ENCODE measurements around the gene PHEX.

PHEX gene

DNA sequence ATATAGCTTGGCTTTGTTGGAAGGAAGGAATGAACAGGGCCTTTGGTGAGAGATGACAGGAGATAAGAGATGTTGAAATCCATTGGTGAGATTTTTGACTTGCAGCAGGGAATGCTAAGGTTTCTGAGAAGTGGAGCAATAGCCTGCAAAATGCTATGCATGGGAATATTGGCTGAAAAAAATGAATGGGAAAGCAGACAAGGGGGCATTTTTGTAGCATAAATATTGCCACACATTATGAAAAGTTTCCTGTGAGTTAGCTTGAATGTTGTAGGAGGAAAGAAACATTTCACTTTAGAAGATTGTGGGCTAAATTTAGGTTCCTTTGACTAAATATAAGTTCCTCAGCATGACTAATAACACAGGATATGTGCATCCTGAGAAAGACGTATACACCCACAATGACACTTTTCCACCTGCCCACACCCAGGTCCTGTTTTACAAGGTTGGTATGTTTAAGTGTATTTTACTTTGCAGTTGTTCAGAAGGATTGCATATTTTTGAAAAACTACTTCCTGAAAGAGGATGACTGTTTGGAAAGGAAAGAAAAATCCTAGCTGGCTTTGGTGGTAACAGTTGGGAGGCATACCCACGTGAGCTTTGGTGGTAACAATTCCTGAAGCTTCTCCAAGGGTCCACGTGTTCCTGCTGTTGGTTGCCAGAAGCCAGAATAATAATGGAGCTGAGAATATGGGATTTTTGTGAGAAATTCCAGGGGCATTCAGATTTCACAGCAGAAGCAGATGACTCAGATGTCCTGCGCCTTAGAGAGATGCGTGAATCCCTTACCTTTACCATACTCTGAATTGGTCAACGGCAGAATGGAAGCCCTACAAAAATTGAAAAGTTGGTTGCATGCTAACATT, 28.5 kb downstream of the PHEX start:
- TF ChIP-seq ZNF274 (IDR thresholded peaks at IDR 0.05; ENCODE audit: low read depth, low read length), result no peak
- H3K4me3 ChIP-seq (ENCODE audit: low read length), result no peak overlapping the region

- no peak overlapping the region for H3K4me3 ChIP-seq (ENCODE audit: low read length)
- TF ChIP-seq ZNF274 (IDR thresholded peaks at IDR 0.05; ENCODE audit: low read depth, low read length), result no peak
These were observed 31.2 kb downstream of the PHEX start for GRCh38 chrX:22063284-22063683.

DNA sequence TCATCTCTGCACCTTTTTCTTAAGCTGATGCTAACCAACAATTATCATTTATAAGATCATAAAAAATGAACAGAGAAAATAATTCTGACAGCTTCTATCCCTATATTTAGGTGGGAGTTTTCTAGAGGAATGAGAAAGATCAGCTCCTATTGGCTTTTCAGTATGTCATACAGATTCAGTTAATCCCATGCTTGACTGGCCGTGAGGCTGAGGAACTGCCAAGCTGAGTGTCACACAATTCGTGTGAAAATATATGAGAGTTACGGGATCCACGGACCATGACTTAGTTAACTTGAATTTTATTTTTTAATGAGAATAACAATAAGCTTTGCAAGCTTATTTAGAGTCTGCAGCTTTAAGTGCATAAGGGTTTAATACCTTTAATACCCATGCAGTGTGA, 37.5 kb downstream of the PHEX start:
- H3K4me3 ChIP-seq (ENCODE audit: low read length), result no peak overlapping the region

GRCh38 chrX:22073928-22074327, 41.8 kb downstream of the PHEX start:
- no peak overlapping the region for H3K4me3 ChIP-seq (ENCODE audit: low read length)
- no peak for TF ChIP-seq ZNF274 (IDR thresholded peaks at IDR 0.05; ENCODE audit: low read depth, low read length)

More for the DNA sequence above, 37.5 kb downstream of the PHEX start:
- TF ChIP-seq ZNF274 (IDR thresholded peaks at IDR 0.05; ENCODE audit: low read depth, low read length), result no peak

DNA sequence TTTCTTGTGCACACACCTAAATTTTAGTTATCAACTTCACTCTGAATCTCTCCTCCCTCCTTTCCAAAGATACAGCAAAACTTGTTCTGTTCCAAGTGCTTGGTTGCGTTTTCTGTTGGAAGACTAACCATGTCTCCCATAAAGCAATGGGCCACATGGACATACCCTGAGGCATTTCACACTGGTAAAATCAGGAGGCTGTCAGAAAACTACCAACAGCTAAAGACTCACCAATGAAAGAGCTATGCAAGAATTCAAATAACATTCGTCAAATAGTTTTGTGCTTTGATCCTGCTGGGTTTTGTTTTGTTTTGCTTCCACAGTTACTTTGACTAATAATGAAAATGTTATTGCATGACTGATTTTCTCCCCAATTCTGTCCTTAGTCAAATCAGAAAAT, 46.0 kb downstream of the PHEX start:
- no peak overlapping the region for H3K4me3 ChIP-seq (ENCODE audit: low read length)
- TF ChIP-seq ZNF274 (IDR thresholded peaks at IDR 0.05; ENCODE audit: low read depth, low read length), result no peak

GRCh38 chrX:22081475-22082092, 49.5 kb downstream of the PHEX start:
- no peak overlapping the region for H3K4me3 ChIP-seq (ENCODE audit: low read length)
- TF ChIP-seq ZNF274 (IDR thresholded peaks at IDR 0.05; ENCODE audit: low read depth, low read length), result no peak

DNA sequence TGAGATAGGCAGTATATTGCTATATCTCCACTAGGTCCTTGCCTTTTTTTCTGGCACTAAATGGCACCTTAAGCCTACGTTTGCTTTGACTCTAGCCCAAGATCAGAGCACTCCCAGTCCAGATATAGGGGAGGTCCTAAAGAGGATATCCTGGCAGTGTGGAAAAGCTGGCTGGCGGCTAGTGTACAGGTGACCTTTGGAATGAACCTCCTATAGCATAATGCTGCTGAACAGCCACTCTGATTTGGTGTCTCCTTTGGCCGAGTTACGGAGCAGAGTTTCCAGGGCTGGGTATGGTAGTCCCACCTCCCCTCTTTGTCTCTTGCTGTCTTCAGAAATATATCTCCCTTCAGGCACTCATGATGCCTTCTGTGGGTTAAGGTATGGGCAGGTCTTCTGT, 53.9 kb downstream of the PHEX start:
- no peak for TF ChIP-seq ZNF274 (IDR thresholded peaks at IDR 0.05; ENCODE audit: low read depth, low read length)
- H3K4me3 ChIP-seq (ENCODE audit: low read length), result no peak overlapping the region

GRCh38 chrX:22087011-22087557, 55.0 kb downstream of the PHEX start:
- no peak for TF ChIP-seq ZNF274 (IDR thresholded peaks at IDR 0.05; ENCODE audit: low read depth, low read length)
- H3K4me3 ChIP-seq (ENCODE audit: low read length), result no peak overlapping the region

DNA sequence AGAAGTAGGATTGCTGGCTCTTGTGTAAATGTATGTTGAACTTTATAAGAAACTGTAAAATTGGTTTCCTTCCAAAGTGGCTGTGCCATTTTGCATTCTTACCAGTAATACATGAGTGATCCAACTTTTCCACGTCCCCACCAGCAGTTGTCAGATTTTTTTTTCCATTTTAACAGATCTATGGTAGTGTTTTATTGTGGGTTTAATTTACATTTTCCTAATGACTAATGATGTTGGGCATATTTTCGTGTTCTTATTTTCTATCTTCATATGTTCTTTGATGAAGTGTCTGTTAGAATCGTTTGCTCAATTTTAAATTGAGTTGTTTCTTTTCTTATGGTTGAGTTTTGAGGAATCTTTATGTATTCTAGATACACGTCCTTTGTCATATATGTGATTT, 56.2 kb downstream of the PHEX start:
- TF ChIP-seq ZNF274 (IDR thresholded peaks at IDR 0.05; ENCODE audit: low read depth, low read length), result no peak

DNA sequence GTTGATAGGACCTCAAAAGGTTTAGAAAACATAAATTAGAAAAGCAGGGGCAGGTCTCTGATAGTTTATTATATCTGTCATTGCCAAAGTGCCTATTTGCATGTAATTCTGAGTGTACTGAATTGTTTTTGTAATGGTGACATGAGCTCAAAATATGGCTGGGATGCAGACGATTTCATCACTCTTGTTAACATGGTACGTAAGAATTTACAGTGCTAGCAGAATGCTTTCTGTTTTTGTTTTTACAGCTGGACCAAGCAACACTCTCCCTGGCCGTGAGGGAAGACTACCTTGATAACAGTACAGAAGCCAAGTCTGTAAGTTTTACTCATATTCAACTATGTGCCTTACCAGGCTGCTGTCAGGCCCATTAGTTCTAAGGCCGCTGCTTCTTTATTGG, 58.1 kb downstream of the PHEX start:
- H3K4me3 ChIP-seq (ENCODE audit: low read length), result no peak overlapping the region
- no peak for TF ChIP-seq ZNF274 (IDR thresholded peaks at IDR 0.05; ENCODE audit: low read depth, low read length)

More for the DNA sequence above, 56.2 kb downstream of the PHEX start:
- H3K4me3 ChIP-seq (ENCODE audit: low read length), result no peak overlapping the region

GRCh38 chrX:22093550-22093949, 61.4 kb downstream of the PHEX start:
- no peak overlapping the region for H3K4me3 ChIP-seq (ENCODE audit: low read length)
- no peak for TF ChIP-seq ZNF274 (IDR thresholded peaks at IDR 0.05; ENCODE audit: low read depth, low read length)

DNA sequence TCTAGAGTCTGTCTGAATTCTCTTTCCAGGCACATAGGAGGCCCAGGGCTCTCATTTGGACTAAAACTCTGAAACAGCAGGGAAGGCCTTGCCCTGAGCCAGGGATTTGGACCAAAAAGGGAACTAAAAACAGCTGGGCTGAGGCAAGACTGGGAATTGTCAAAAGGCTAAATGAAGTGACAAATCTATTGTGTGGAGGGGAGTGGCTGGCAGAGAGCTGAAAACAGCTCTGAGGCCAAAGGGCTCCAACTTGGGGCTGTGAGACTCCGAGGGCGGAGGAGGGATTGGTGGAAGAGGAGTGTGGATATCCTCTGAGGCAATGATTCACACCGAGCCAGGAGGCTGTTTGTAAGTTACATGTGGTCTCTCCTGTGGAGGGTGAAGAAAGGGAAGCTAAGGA, 63.2 kb downstream of the PHEX start:
- no peak overlapping the region for H3K4me3 ChIP-seq (ENCODE audit: low read length)
- no peak for TF ChIP-seq ZNF274 (IDR thresholded peaks at IDR 0.05; ENCODE audit: low read depth, low read length)

GRCh38 chrX:22095856-22096255, 63.7 kb downstream of the PHEX start:
- no peak overlapping the region for H3K4me3 ChIP-seq (ENCODE audit: low read length)
- TF ChIP-seq ZNF274 (IDR thresholded peaks at IDR 0.05; ENCODE audit: low read depth, low read length), result no peak

DNA sequence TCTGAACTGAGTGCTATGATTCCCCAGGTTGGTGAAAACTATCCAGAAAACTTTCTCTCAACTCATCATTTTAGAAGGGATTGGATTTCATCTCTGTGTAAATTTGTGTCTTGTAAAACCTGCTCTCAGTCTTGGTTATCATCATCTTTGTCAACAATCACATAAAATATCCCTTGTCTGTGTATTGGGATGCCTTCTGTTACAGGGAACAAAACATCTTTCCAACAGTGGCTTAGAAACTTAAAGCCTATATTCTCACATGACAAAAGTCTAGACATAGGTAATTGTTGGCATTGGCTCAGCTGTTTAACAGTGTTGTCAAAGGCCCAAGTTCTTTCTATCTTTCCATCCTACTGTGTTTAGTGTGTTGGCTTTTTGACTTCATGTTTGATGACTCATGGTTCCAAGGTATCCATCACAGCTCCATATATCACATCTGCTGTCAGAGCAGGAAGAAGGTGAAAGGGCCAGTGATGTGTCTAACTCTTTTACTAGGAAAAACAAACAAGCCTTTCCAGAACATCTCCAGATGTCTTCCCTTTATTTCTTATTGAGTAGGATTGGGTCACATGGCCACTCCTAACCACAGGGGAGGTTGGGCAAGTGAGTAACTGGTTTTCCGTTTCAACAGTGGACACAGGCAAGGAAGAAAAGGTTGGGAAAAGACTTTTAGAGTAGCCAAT, 65.0 kb downstream of the PHEX start:
- TF ChIP-seq ZNF274 (IDR thresholded peaks at IDR 0.05; ENCODE audit: low read depth, low read length), result no peak

More for the DNA sequence above, 65.0 kb downstream of the PHEX start:
- no peak overlapping the region for H3K4me3 ChIP-seq (ENCODE audit: low read length)

All from GM08714 (cell line).